Progenitor cell of endocrine pancreas (in vitro differentiated cells): ENCODE results near the gene PIGH. TPM values are rescaled to one million over a fixed set of nuclear protein-coding genes. Genes with fewer than 3 reads are reported as not detected.

Experiments
- DNase-seq: peaks from one replicate; pipeline ENCODE4 v3.0.0; 2021; ENCODE audit warnings: low spot score; ENCODE audit not compliant: unreplicated experiment
- H3K27ac Mint-ChIP-seq: 2 replicates; pipeline ENCODE4 v1.8.0; 2021; ENCODE audit warnings: mild to moderate bottlenecking, moderate library complexity, mixed read lengths
- H3K27me3 Mint-ChIP-seq: 2 replicates; pipeline ENCODE4 v1.8.0; 2021; ENCODE audit warnings: mixed read lengths
- H3K36me3 Mint-ChIP-seq: 2 replicates; pipeline ENCODE4 v1.8.0; 2022; ENCODE audit warnings: mixed read lengths; ENCODE audit not compliant: insufficient read depth
- H3K4me1 Mint-ChIP-seq: 2 replicates; pipeline ENCODE4 v1.8.0; 2021; ENCODE audit warnings: low read depth, mixed read lengths
- H3K4me3 Mint-ChIP-seq: 2 replicates; pipeline ENCODE4 v1.8.0; 2021; ENCODE audit warnings: low read depth, mild to moderate bottlenecking, moderate library complexity, mixed read lengths
- H3K9me3 Mint-ChIP-seq: 2 replicates; pipeline ENCODE4 v1.8.0; 2021; ENCODE audit warnings: low read depth, mixed read lengths
- CTCF ChIP-seq: fragments of 200-600 bp; sonication (generic); IDR thresholded peaks from one replicate; pipeline ENCODE4 v1.5.0; 2021; ENCODE audit warnings: antibody characterized with exemption, mild to moderate bottlenecking; ENCODE audit not compliant: unreplicated experiment
- total RNA-seq: library from RNA; stranded (reverse); gene quantifications from 2 replicates; pipeline ENCODE4 v1.2.1, GENCODE V29; 2021

PIGH gene
- total RNA-seq, 1 donor from 2014 or later: 18.9 TPM

GRCh38 chr14:67541448-67542387 lies 58.4 kb downstream of the PIGH start:
- H3K27ac Mint-ChIP-seq: peak overlapping the region; percentile 95
- no peak for TF ChIP-seq CTCF

More at GRCh38 chr14:67541448-67542387, 58.4 kb downstream of the PIGH start:
- H3K4me1 Mint-ChIP-seq: peaks cover 27% of the 10 kb centered on the region
- peaks cover 33% of the 10 kb centered on the region for H3K36me3 Mint-ChIP-seq
- DNase-seq: peak; percentile 30
- H3K27me3 Mint-ChIP-seq: no peaks in the 10 kb centered on the region
- peak overlapping the region; percentile 73 for H3K4me3 Mint-ChIP-seq
- H3K9me3 Mint-ChIP-seq: peaks cover 6% of the 10 kb centered on the region

Other genes starting within 250 kb of the PIGH start
- gene ATP6V1D, start 240.5 kb downstream of the PIGH start, total RNA-seq: 66.4 and 73.0 TPM in 2 replicates
- 73.6 and 76.6 TPM in 2 replicates for gene EIF2S1, start 239.9 kb downstream of the PIGH start, total RNA-seq
- gene PLEK2, start 188.1 kb downstream of the PIGH start, total RNA-seq: 0.67 and 0.89 TPM in 2 replicates
- 1.7 and 1.8 TPM in 2 replicates for gene TMEM229B, start 111.5 kb downstream of the PIGH start, total RNA-seq
- gene PLEKHH1, start 67.0 kb downstream of the PIGH start, total RNA-seq: 119 and 127 TPM in 2 replicates
- gene ARG2, start 19.7 kb upstream of the PIGH start, total RNA-seq: 25.1 and 30.1 TPM in 2 replicates
- 88.5 and 99.0 TPM in 2 replicates for gene VTI1B, start 74.4 kb upstream of the PIGH start, total RNA-seq
- gene RDH11, start 95.5 kb upstream of the PIGH start, total RNA-seq: 99.9 and 103 TPM in 2 replicates
- gene RDH12, start 101.6 kb upstream of the PIGH start, total RNA-seq: 1.7 and 2.4 TPM in 2 replicates
- 33.9 and 34.8 TPM in 2 replicates for gene ZFYVE26, start 216.3 kb upstream of the PIGH start, total RNA-seq
- gene RAD51B, start 219.5 kb upstream of the PIGH start, total RNA-seq: 24.7 and 24.9 TPM in 2 replicates